ENCODE data around the gene HSPA4.

HSPA4 gene

GRCh38 chr5:133116601-133117000 is 64.8 kb downstream of the HSPA4 start:
- Histone ChIP-seq H3K4me1 (no peaks in the 10 kb centered on the region), H3K27me3 (no peaks in the 10 kb centered on the region), H3K9me3 (no peaks in the 10 kb centered on the region), H3K4me3 (ENCODE audit: low read depth, low read length) (no peak overlapping the region), H3K36me3 (no peaks in the 10 kb centered on the region)
- no peak for DNase-seq
- TF ChIP-seq, protein P1, sequence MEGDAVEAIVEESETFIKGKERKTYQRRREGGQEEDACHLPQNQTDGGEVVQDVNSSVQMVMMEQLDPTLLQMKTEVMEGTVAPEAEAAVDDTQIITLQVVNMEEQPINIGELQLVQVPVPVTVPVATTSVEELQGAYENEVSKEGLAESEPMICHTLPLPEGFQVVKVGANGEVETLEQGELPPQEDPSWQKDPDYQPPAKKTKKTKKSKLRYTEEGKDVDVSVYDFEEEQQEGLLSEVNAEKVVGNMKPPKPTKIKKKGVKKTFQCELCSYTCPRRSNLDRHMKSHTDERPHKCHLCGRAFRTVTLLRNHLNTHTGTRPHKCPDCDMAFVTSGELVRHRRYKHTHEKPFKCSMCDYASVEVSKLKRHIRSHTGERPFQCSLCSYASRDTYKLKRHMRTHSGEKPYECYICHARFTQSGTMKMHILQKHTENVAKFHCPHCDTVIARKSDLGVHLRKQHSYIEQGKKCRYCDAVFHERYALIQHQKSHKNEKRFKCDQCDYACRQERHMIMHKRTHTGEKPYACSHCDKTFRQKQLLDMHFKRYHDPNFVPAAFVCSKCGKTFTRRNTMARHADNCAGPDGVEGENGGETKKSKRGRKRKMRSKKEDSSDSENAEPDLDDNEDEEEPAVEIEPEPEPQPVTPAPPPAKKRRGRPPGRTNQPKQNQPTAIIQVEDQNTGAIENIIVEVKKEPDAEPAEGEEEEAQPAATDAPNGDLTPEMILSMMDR (IDR thresholded peaks at IDR 0.05; ENCODE audit: low read depth, low read length), result no peak

DNA sequence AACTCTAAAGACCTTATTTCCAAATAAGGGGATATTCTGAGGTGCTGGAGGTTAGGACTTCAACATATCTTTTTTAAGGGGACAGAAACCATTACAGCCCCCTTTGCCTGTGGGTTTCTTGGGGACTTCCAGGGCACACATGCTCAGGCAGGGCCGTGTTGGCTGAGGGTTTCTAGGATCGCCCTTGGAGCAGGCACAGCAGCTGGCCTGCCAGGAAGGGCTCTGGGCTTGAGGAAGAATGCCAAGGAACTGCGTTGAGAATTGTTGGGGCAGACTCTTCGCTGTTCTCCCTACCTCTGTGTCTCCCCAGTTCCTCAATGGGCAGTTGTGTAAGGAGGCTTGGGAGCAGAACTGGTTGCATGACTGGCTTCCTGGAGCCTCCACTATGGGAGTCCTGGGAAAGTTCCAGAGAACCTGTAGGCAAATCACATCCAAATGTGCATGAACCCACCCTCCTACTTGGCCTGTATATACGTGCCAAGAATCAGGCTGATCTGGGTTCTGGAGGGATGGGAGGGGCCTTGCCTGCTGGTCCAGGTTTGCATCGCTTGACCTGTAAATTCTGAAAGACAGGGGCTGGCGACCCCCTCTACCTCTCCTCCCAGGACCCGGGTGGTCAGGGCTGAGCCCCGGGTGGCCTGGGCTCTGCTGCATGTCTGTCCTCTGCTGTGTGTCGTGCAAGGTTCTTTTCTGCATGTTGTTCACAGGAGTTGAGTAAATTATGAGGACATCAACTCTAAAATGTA is 65.5 kb downstream of the HSPA4 start:
- no peak overlapping the region for H3K4me3 ChIP-seq (ENCODE audit: low read depth, low read length)
- TF ChIP-seq, protein P1 (IDR thresholded peaks at IDR 0.05; ENCODE audit: low read depth, low read length), result no peak
- H3K27me3 ChIP-seq, result no peaks in the 10 kb centered on the region
- no peaks in the 10 kb centered on the region for H3K36me3 ChIP-seq
- H3K4me1 ChIP-seq, result no peaks in the 10 kb centered on the region
- no peaks in the 10 kb centered on the region for H3K9me3 ChIP-seq
- no peak for DNase-seq

DNA sequence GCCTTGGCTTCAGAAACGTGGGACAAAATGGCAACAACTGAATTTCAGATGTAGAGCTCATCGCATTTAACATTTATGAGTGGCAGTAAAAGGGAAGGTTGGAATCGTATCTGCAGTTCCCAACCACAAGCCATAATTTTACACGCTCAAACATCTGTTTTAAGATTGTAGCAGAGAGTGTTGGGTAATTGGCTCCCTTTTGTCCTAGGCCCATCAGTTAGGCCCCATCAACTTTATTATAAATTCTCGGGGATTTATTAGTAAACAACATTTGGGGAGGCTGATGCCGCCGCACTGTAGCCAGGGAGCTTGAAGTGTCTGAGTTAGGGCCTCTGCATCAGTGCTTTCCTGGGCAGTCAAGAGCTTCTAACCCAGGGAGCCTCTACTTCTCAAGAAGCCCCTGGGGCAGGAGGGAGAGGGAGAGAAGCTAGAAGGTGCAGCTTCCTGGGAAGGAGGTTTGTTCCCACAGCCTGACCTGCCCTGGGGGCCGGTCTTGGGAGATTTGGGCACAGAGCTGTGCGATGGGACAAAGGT is 66.2 kb downstream of the HSPA4 start:
- no peaks in the 10 kb centered on the region for H3K27me3 ChIP-seq
- H3K9me3 ChIP-seq, result no peaks in the 10 kb centered on the region
- TF ChIP-seq, protein P1 (IDR thresholded peaks at IDR 0.05; ENCODE audit: low read depth, low read length), result no peak
- H3K4me3 ChIP-seq (ENCODE audit: low read depth, low read length), result no peak overlapping the region
- H3K36me3 ChIP-seq, result no peaks in the 10 kb centered on the region
- H3K4me1 ChIP-seq, result no peaks in the 10 kb centered on the region
- no peak for DNase-seq

DNA sequence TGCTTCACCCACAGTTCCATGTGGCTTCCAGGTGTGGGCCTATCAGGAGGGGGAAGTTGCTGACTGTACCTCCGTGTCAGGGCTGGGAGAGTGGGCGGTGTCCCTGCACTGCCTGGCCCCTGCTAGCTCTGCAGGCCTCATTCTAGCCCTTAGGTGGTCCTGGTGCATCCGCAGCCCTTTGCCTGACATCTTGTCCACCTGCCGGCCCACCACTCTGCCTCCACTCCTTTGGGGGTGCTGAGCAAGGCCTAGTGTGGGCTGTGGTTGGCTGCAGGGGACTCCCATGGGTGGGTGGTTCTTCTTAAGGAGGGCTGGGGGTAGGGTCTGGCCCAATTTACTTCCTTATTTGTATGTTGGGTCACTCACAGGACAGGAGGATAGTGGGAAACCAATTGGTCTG is 66.9 kb downstream of the HSPA4 start:
- H3K4me1 ChIP-seq, result no peaks in the 10 kb centered on the region
- no peaks in the 10 kb centered on the region for H3K36me3 ChIP-seq
- H3K9me3 ChIP-seq, result no peaks in the 10 kb centered on the region
- TF ChIP-seq, protein P1 (IDR thresholded peaks at IDR 0.05; ENCODE audit: low read depth, low read length), result no peak
- no peak overlapping the region for H3K4me3 ChIP-seq (ENCODE audit: low read depth, low read length)
- no peak for DNase-seq
- no peaks in the 10 kb centered on the region for H3K27me3 ChIP-seq

GRCh38 chr5:133119233-133119711 is 67.5 kb downstream of the HSPA4 start:
- Histone ChIP-seq H3K9me3 (no peaks in the 10 kb centered on the region), H3K4me1 (no peaks in the 10 kb centered on the region), H3K36me3 (no peaks in the 10 kb centered on the region), H3K27me3 (no peaks in the 10 kb centered on the region), H3K4me3 (ENCODE audit: low read depth, low read length) (no peak overlapping the region)
- no peak for DNase-seq
- TF ChIP-seq, protein P1 (IDR thresholded peaks at IDR 0.05; ENCODE audit: low read depth, low read length), result no peak

DNA sequence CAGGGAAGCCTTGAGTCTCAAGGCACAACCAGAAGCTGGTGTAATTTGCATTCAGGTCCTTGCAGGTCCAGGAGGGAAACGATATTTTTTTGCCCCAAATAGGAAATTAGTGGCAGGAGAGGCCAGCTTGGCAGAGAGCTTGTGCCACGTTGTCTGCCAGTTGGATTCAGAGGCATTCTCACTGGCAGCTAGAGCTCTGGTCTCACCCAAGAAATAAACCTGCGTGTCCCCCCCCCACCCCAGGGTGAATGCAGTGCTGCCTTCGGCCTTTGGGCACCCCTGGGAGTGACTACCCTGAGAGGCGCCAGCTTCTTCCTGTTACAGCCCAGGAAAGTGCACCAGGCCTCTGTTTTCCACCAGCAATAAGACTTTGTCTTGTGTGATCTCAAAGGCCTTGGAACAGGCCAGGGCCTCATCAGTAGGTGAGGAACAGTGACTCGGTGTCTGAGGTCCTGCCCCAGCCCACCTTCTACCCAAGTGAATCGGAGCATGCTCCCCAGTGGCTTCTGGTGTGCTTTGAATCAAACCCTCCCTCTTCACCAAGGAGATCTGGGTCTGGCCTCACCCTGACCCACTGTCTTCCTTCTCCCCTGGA is 68.4 kb downstream of the HSPA4 start:
- H3K27me3 ChIP-seq, result no peaks in the 10 kb centered on the region
- H3K9me3 ChIP-seq, result no peaks in the 10 kb centered on the region
- H3K4me3 ChIP-seq (ENCODE audit: low read depth, low read length), result no peak overlapping the region
- TF ChIP-seq, protein P1 (IDR thresholded peaks at IDR 0.05; ENCODE audit: low read depth, low read length), result no peak
- no peak for DNase-seq
- no peaks in the 10 kb centered on the region for H3K36me3 ChIP-seq
- no peaks in the 10 kb centered on the region for H3K4me1 ChIP-seq

All from BE2C (cell line).